HG03457 (cell line): Measurements from ENCODE around the gene CCDC85A.
"Not testable (repeated sequence)": the region's sequence is repeated elsewhere in the genome, so short reads cannot be mapped to it uniquely, and the experiment has no call there.

Experiments used
- ATAC-seq: cut with Tn5 transposase; IDR thresholded peaks from one replicate; pipeline ENCODE4 v1.9.1; 2021; ENCODE audit warnings: moderate number of reproducible peaks; ENCODE audit not compliant: unreplicated experiment

CCDC85A gene

DNA sequence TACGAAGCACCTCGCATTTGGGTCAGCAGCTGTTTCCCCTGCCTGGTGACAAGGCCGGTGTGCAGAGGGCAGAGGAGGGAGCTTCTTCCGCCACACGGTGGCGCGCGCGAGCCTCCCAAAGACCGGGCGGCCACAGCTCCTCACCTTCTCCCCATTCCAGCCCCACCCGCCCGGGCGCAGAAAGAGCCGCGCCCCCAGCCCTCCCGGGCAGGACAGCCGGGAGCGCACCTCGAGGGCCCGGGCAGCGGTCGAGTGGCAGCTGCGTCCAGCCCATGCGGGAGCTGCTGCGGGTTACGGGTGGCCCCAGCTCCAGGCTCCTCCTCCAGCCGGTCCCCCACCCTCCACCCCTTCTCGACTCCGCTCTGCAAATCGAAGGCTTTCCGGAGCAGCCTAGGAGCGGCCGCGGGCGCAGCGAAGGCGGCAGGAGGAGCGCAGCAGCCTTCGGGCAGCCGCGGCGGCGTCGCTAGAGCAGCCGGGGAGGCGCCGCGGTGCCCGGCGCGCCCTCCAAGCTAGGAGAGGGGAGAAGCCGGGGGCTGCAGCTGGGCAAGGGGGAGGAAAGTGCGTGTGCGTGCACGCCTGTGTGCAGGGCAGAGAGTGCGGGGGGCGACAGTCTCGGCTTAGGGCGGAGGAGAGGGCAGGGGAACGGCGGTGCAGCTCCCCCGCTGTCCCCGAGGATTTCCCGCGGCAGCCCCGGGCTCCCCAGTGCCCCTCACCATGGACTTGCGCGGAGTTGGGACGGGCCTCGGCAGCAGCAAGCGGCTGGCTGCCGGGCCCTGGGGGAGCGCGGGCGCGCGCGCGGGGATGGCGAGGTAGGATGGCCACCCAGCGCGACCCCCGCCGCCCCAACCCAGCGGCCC, at the start of gene CCDC85A:
Gene CCDC85A (plus strand): TSS at position 348 of the 857 bp plus-strand sequence. CDS start 635 bp downstream, outside the sequence.
- ATAC-seq: peak; percentile 97

DNA sequence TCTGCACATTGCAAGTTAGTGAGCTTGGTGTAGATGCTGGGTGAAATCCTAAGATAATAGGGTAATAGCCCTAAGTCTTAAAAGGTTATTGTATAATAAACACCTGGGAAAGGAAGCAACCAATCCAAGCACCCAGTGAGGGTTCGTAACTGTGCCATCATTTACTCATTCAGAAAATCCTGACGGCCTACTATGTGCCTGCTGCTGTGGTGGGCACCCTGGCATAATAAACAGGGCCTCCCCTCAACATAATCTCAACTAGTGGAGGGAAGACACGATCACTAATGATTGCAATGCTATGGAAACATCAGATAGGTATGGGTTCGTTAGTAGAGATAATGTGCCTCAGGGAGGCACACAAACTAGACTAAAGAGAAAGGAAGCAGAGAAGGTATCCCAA, 48.9 kb upstream of the CCDC85A start:
- no peak for ATAC-seq

DNA sequence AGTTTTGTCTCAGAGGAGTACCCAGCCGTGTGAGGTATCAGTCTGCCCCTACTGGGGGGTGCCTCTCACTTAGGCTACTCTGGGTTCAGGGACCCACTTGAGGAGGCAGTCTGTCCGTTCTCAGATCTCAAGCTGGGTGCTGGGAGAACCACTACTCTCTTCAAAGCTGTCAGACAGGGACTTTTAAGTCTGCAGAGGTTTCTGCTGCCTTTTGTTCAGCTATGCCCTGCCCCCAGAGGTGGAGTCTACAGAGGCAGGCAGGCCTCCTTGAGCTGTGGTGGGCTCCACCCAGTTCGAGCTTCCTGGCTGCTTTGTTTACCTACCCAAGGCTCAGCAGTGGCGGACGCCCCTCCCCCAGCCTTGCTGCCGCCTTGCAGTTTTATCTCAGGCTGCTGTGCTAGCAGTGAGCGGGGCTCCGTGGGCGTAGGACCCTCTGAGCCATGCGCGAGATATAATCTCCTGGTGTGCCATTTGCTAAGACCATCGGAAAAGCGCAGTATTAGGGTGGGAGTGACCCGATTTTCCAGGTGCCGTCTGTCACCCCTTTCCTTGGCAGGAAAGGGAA, 41.2 kb upstream of the CCDC85A start:
- not testable (repeated sequence) for ATAC-seq

DNA sequence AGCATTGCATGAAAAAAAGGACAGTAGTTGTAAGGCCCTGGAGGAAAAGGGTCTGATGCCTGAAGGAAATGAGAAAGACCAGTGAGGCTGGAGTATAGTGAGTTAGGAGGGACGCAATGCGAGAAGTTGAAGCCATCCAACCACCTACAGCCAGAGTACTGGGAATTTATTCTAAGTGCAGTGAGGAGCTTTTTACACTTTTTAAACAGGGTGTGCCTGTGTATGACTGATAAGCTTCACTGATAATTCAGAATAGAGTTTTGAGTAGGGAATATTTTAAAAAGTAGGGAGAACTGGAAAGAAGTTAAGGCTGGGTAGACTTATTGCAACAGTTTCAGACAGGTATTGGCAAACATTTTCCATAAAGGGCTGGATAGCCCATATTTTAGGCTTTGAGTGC, 35.9 kb upstream of the CCDC85A start:
- ATAC-seq: no peak

DNA sequence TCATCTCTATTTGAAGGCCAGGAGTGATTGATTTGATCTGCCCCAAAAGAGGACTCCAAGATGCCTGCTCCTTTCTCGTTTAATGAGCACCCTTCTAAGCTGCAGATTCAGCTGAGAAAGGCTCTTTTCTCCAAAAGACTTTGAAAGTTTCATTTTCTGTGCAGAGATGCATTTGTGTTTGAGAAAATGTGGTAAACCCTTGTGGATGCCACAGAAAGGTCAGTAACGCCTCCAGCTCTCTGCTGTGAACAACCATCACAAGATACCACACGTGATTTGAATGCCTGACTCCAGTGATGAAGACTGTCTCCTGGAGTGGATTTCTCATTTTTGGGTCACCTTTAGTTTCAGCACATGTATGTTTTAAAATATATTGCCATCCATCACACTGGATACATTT, 35.0 kb upstream of the CCDC85A start:
- ATAC-seq: no peak

DNA sequence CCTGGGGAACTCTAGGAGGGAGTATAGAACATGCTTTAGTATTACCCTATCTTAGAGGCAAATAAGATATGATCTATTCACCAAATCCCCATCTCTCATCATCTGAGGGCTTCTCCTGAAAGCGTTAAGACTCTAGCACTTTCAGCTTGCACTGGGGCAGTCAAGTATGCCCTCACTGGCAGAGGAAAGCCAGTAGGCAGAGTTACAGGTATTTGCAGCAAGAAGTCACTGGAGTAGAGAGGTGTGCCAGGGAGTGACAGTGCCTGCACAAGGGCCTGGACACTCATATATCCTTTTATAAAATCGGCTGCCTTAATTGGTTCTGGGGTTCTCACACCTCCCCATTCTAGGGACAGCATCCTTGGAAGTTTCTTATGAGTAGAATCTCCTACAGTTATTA, 31.9 kb upstream of the CCDC85A start:
- ATAC-seq: no peak

DNA sequence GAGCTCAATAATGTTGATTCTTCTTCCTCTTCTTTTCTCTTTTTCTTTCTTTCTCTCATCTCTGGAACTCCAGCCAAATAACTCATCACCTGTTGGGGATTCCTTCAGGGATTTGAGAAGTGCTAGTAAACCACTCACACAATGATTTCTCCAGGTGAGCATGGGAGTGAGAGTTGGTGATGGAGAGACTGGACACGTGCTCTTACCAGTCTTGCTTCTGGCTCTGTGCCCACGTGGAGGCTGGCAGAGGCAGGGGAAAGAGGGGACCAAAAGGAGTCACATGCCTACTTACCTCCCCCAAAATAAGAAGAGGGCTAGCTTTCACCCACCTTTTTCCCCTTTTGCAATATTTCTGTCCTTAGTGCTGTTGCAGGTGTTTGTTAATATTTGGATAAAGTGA, 28.6 kb upstream of the CCDC85A start:
- ATAC-seq: no peak

DNA sequence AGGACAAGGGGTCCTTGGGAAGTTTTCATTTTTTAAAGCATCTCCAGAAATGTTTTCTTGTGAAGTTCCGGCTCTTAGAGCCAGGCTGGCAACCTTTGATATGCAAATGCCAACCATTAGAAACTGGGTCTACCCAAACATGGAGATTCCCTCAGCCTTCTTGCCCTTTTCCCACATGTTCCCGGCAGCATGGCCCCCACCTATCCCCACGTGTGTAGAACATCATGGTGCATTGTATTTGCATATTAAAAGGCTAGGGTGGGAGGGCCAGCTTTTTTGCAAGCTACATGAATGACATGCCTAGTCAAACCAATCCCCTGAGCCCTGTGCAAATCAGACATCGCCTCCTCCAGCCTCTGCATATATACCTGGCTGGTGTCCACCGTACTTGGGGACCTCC, 23.9 kb upstream of the CCDC85A start:
- ATAC-seq: not testable (repeated sequence)

DNA sequence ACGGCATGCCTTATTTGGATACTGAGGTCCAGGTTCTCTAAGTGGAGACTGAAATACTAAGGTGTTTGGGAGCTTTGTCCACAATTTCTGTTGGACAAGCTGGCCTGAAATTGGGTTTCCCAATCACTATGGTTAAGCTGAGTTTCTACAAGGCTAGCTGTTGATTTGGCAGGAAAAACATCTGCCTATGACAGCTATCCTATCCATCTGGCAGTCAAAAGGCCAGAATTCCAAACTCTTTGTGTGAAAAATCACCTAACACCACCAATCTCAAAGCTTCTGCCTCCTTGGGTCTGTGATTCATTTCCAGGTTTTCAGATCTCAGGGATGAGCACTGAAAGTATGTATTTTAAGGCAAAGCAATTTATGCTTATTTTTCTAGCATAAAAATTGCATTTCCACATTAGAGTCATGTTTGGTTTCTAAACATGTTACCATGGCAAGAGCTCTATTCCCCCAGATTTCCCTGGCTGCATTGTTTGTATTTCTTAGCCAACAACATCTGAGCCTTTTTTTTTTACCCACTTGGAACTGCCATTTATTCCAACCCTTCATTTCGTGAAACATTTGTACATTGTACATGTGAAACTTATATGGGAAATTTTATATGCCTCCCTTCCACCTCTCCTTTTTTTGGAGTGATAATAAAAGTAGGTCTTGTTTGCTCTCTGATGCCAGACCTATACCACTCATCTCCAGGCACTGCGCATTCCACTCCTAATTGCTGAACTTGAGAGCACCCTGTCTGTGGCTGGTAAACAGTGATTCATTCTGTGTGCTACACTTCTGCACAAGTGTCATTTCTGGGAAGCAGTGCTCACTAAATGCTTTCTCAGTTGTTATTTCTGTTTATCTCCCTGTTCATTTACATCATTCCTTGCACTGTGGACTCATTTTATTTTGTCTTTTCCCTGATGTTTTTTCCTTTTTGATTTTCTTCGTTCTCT, 15.9 kb upstream of the CCDC85A start:
- ATAC-seq: no peak

DNA sequence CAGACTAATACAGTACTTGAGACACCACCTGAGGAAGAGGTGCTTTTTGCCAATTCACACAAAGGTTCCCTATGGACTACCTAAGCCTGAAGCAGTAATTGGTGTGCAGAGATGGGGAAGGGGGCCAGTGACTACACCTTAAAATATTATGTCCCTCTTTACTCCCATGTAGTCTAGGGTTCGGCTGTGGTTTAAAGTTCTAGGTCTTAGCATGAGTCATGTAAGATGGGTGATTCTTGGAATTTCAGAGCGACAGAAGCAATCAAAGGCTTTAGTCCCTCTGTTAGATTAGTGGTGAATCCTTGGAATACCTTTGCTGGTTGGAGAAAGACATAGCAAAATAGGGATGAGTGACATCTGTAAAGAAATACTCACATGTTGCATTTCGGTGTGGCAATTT, 14.3 kb upstream of the CCDC85A start:
- ATAC-seq: no peak

DNA sequence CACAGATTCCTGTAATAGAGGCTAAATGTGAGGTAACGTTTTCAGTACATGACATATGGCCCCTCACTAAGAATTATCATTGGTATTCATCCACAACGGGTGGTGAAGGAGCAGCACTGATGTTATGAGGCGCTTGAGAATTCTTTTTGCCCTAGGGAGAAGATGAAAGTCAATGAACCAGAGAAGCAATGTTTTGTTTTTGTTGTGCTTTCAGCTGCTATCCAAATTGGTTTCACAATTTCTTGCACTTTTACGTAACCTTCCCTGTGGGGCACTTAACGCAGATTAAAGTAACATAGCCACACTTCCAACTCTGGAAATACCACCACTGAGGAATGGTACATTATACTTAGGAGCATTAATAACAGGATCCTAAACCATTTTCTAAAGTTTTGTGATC, 13.3 kb upstream of the CCDC85A start:
- no peak for ATAC-seq

DNA sequence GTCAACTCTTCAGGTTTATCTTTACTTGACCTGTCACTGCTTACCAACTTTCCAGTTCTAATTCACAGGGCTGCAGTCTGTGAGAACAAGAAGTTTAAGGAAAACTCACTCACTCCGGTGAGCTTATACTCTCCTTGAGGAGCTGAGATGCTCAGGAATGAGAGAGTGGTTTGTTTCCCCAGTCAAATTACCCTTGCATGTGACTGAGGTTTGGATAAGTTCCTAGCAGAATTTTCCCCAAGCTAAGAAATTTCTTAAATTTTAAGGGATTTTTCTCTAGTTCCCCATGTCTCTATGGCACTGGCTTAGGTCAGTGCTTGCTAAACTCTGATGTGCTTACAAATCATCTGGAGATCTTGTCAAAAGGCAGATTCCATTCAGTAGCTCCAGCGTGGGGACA, 12.8 kb upstream of the CCDC85A start:
- no peak for ATAC-seq

DNA sequence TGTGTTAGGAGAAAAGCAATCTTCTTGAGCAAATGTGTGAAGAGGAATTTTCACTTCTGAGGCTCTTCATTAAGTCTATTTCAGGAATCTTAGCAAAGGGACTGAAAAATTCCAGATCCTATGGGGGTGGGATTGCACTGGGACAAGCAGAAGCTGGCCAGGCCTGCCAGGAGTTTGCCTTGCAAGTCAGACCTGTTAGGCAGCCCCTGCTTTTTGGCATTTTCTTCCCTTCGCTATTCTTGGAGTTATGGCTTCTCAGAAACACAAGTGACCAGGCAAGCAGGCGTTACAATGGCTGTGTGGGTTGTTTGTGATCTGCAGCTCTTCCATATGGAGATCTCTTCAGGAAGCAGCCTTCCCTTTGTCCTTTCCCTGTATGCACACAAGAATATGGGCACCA, 8.0 kb upstream of the CCDC85A start:
- no peak for ATAC-seq

DNA sequence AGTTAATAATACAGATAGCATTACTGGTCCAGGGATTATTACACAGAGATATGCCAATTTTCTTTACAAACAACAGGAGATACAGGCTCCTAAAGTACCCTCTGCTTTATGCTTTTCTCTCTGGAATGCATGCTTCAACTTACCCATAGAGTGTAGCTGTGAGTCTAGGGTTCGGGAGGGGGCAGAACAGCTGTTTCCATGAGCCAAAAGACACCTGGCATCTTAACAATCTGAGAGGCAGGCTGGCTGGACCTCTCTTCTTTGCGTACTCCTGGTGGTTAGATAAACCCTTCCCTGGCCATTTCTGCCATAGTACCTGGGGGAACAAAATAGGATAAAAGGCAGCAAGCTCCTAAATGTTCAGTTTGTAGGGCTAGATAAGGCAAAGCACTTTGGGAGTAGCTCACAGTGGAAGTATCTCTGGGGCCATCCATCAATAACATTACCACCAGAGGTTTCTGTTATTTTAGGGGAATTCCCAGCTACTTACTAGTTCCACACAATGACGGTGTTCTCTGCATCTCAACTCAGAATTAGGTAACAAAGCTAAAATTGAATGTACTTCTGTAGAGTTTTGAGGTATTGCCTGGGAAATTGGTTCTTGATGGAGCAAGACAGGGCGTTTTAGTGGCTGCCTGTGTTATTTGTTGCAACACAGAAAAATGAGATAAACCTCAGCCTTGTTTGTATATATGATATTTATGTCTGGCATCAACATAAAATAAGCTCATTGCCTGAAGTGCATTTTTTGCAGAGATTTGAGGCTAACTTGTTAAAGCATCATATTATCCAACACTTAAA, 6.2 kb upstream of the CCDC85A start:
- no peak for ATAC-seq

DNA sequence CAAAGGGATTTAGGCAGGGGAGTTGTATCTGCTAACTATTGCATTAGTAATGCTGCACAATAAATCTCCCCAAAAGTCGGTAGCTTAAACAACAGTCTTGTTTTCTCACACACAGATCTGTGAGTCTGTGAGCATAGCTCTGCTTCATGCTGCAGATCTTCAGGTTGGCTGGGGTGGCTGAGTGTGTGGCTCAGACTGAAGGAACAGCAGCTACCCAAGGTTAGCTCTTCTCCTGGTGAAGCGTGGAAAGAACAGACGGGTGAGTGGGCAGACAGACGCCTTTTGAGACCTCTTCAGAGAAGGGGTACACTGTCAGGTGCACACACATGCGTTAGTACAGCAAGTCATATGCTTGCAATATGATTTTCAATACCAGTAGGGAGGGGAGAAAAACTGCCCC, 3.9 kb upstream of the CCDC85A start:
- no peak for ATAC-seq

DNA sequence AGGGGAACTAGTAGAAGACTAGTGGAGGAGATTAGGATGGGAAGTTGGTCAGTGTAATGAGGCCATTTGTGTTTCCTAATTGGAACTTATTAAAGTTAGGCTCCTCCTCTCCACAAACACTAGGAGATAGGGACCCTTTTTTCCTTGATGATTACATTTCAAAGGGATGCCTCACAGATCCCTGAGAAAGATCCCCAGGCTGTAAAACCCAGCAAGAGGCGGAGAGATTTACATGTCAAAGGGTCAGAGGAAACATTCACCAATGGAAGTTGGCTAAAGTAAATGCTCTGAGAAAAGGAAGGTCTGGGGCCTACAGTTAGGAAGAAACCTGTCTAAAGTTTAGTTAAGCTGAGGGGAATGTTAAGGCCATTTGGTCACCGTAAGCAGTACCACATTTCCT, 1.4 kb upstream of the CCDC85A start:
- no peak for ATAC-seq

DNA sequence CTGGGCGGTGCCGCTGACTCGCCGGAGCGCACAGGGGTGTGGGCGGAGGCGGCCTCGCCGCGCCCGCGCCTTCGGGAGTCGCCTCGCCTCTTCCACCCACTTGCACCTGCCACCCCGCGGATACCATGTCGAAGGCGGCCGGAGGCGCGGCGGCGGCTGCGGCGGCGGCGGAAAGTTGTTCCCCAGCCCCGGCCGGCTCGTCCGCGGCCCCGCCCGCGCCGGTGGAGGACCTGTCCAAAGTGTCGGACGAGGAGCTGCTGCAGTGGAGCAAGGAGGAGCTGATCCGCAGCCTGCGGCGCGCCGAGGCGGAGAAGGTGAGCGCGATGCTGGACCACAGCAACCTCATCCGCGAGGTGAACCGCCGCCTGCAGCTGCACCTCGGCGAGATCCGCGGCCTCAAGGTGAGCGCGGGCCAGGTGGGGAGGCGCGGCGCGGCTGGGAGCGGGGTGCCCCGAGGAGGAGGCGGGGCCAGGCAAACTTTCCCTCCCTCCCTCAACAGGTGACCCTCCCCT, 766 bp downstream of the CCDC85A start:
- ATAC-seq: no peak

DNA sequence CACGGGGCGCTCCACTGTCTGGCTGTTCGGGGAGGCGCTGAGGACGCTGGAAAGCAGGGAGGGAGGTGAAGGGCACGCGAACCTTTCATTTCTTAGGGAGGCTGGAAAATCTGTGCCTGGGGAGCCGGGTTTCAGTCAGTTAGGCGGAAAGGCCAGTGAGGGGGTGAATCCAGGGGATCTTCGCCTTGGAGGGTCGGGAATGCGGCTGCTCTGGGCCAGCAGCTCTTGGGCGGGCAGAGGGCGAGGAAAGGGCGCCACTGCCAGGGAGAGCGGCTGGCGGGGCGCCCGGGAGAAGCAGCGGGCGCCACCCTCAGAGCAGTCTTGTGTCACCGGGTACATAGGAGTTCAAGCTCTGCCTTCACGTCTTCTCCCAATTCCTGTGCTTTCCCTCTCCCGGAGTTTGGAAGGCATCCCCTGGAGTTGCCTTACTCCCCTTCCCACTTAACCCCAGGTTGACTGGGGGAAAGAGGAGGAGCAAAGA, 1.4 kb downstream of the CCDC85A start:
- no peak for ATAC-seq

DNA sequence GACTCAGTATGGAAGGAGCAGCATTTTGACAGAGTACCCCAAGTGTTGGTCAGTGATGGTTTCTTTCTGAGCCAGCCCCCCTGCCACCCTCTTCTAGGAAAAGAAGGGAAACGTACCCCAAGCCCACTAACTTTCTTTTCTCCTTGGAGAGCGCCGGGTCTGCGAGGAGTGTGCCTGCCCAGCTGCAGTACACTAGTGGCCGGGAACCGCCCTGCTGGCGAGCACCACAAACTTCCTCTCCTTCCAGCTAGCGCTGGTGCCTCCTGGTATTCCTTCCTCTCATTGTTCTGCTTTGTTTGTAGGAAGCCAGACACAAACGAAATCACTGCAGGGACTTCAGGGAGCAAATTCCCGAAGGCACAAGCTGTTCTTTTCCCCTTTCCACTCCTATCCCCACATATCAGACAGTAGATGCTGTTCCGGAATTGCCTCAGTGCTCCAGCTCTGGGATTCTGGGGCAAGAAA, 1.8 kb downstream of the CCDC85A start:
- ATAC-seq: no peak

DNA sequence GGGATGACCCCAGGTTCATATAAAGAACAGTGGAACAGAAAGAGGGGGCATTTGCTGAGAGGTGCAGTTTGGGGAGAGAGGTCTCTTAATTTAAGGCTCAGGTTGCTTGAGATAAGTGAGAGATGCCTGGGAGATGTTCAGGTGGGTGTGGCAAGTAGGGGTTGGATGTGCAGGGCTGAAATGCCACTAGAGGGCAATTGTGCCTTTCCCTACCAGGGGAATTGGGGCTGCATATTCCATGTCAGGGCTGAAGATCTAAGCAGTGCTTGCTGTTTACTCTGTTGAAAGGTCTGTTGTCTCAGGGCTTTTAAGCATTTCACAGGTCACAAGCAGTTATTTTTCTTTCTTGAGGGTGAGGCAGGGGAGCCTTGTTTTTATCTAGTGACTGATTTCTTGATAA, 7.8 kb downstream of the CCDC85A start:
- no peak for ATAC-seq
